Esophagus squamous epithelium (tissue), 5 donors: ENCODE measurements around the gene RTKN. TPM values are rescaled to one million over a fixed set of nuclear protein-coding genes. Genes with fewer than 3 reads are reported as not detected.

Experiments used
- DNase-seq: peaks from one replicate; lab custom pipeline; 2025; lab: John Stamatoyannopoulos, UW
- H3K27ac ChIP-seq, 4 donors: fragments of 200-600 bp; sonication (generic); one replicate each; pipeline ENCODE4 v1.5.1; 2016 to 2019; ENCODE audit warnings: mild to moderate bottlenecking in 1 of 4
- H3K27me3 ChIP-seq, 4 donors: fragments of 200-600 bp; sonication (generic); 1 replicate in 3 of 4; 2 replicates in 1 of 4; pipeline versions ENCODE4 v1.5.1 to v1.6.0; 2017 to 2021; ENCODE audit warnings: antibody characterized with exemption in 1 of 4
- H3K36me3 ChIP-seq, 3 donors: fragments of 200-600 bp; sonication (generic); one replicate each; pipeline ENCODE4 v1.5.1; 2016 to 2019
- H3K4me1 ChIP-seq, 3 donors: fragments of 200-600 bp; sonication (generic); one replicate each; pipeline ENCODE4 v1.5.1; 2017 to 2019
- H3K4me3 ChIP-seq, 4 donors: fragments of 200-600 bp; sonication (generic); 1 replicate in 3 of 4; 2 replicates in 1 of 4; pipeline ENCODE4 v1.5.1; 2016 to 2019; ENCODE audit warnings: mild to moderate bottlenecking in 2 of 4, moderate library complexity in 1 of 4
- H3K9me3 ChIP-seq, 3 donors: fragments of 200-600 bp; sonication (generic); one replicate each; pipeline ENCODE4 v1.5.1; 2016 to 2019
- CTCF ChIP-seq, 6 experiments: fragments of 450-650 bp in 4 of 6; fragments of 200-600 bp in 2 of 6; sonication (generic) in 2 of 6; IDR thresholded peaks; one replicate each; pipeline ENCODE4 v1.5.1; 2016 to 2019; ENCODE audit warnings: antibody characterized with exemption in 6 of 6, mild to moderate bottlenecking in 4 of 6, moderate library complexity in 4 of 6
- POLR2A ChIP-seq, 4 donors: fragments of 450-650 bp; IDR thresholded peaks; one replicate each; pipeline ENCODE4 v1.6.1; 2017; ENCODE audit warnings: antibody characterized with exemption in 4 of 4, mild to moderate bottlenecking in 4 of 4, moderate library complexity in 3 of 4
- WGBS, 2 donors: methylation state at CpG; one replicate each; pipeline ENCODE4 v1.1.5; 2018; 5-methylcytosine and 5-hydroxymethylcytosine counted together
- intact Hi-C: fragments of 100-400 bp; cut with DNase I; formaldehyde crosslinking; loops from one replicate; pipeline ENCODE4 v1.15.0; 2022
- total RNA-seq, 4 donors: library from RNA; depleted of rRNA; stranded (reverse); fragments of >200 nt; gene quantifications; one replicate each; pipeline ENCODE4 v1.1.0, GENCODE V29; 2016
- donor health status: DM: yes; HTN: yes; CAD: no.

Gene RTKN
- total RNA-seq, 4 donors from 2014 or later: 20.2 to 37.8 (median 27.9) TPM

- Histone ChIP-seq H3K36me3 (no peaks in the 10 kb centered on the region), H3K9me3 (no peaks in the 10 kb centered on the region), H3K4me1 (peaks cover 0 to 45% (median 27%) of the 10 kb centered on the region in 3 donors), H3K4me3 (peak overlapping the region in 3 of 4 donors; percentile 78 to 98 (median 95)), H3K27me3 (no peaks in the 10 kb centered on the region), H3K27ac (no peak overlapping the region)
- 68 to 75% methylated on average over 13 of the region's 13 CpGs for WGBS, 2 donors
- TF ChIP-seq CTCF (IDR thresholded peaks at IDR 0.05) (no peak), POLR2A (IDR thresholded peaks at IDR 0.05) (no peak)
- no peak for DNase-seq
- intact Hi-C loops: no loop called here
These were observed 49.3 kb downstream of the RTKN start for GRCh38 chr2:74392449-74392743.

- 2% methylated on average over 15 to 17 of the region's 62 CpGs for WGBS, 2 donors
- H3K4me3 ChIP-seq: peak overlapping the region; percentile 78 to 100 (median 96)
These were observed 49.9 kb downstream of the RTKN start for GRCh38 chr2:74391580-74392448.

GRCh38 chr2:74391209-74391579, 50.5 kb downstream of the RTKN start:
- no peak for TF ChIP-seq POLR2A (IDR thresholded peaks at IDR 0.05)
- TF ChIP-seq CTCF (IDR thresholded peaks at IDR 0.05): no peak
- 0% methylated on average over 3 to 5 of the region's 11 CpGs for WGBS, 2 donors
- H3K27me3 ChIP-seq: no peaks in the 10 kb centered on the region
- peaks cover 0 to 52% (median 27%) of the 10 kb centered on the region in 3 donors for H3K4me1 ChIP-seq
- H3K4me3 ChIP-seq: peak overlapping the region; percentile 78 to 100 (median 96)
- H3K9me3 ChIP-seq: no peaks in the 10 kb centered on the region
- H3K27ac ChIP-seq: peak overlapping the region; percentile 94 to 97 (median 95)
- H3K36me3 ChIP-seq: no peaks in the 10 kb centered on the region
- intact Hi-C loops: no loop called here
- no peak for DNase-seq

More at GRCh38 chr2:74391580-74392448, 49.9 kb downstream of the RTKN start:
- Histone ChIP-seq H3K27ac (peak overlapping the region; percentile 94 to 97 (median 95)), H3K36me3 (no peaks in the 10 kb centered on the region), H3K4me1 (peaks cover 0 to 51% (median 27%) of the 10 kb centered on the region in 3 donors), H3K27me3 (no peaks in the 10 kb centered on the region), H3K9me3 (no peaks in the 10 kb centered on the region)
- intact Hi-C loops: no loop called here
- DNase-seq: peak; percentile 63
- TF ChIP-seq POLR2A (IDR thresholded peaks at IDR 0.05) (no peak), CTCF (IDR thresholded peaks at IDR 0.05) (peak; percentile 95 to 98 (median 96))

GRCh38 chr2:74390606-74391005, 51.1 kb downstream of the RTKN start:
- WGBS, 2 donors: 68 to 69% methylated on average over 5 of the region's 5 CpGs
- Histone ChIP-seq H3K27me3 (no peaks in the 10 kb centered on the region), H3K9me3 (no peaks in the 10 kb centered on the region), H3K4me3 (peak overlapping the region; percentile 78 to 100 (median 96)), H3K27ac (no peak overlapping the region), H3K36me3 (peaks cover 0 to under 1% (median 0%) of the 10 kb centered on the region in 3 donors), H3K4me1 (peaks cover 0 to 52% (median 27%) of the 10 kb centered on the region in 3 donors)
- TF ChIP-seq CTCF (IDR thresholded peaks at IDR 0.05) (no peak), POLR2A (IDR thresholded peaks at IDR 0.05) (no peak)
- no peak for DNase-seq
- intact Hi-C loops: no loop called here

- no peak for DNase-seq
- H3K9me3 ChIP-seq: no peaks in the 10 kb centered on the region
- TF ChIP-seq CTCF (IDR thresholded peaks at IDR 0.05) (no peak), POLR2A (IDR thresholded peaks at IDR 0.05) (no peak)
- H3K4me3 ChIP-seq: no peak overlapping the region
- intact Hi-C loops: no loop called here
- H3K36me3 ChIP-seq: peaks cover 0 to 18% (median 0%) of the 10 kb centered on the region in 3 donors
- no peaks in the 10 kb centered on the region for H3K27me3 ChIP-seq
- peaks cover 0 to 65% (median 37%) of the 10 kb centered on the region in 3 donors for H3K4me1 ChIP-seq
- WGBS, 2 donors: 93% methylated on average over 1 of the region's 1 CpG
- H3K27ac ChIP-seq: no peak overlapping the region
These were observed 54.4 kb downstream of the RTKN start for GRCh38 chr2:74387346-74387745.
